Renal pelvis (tissue), 12 donors: ENCODE results near the gene SAMD9. TPM values are rescaled to one million over a fixed set of nuclear protein-coding genes. Genes with fewer than 3 reads are reported as not detected.
A peak's percentile ranks its signal among the peaks of the same experiment; 100 is the strongest.

Experiments
- DNase-seq: peaks from one replicate; pipeline ENCODE4 v3.0.0-alpha.2; 2013
- long read RNA-seq, 16 experiments: transcript quantifications; one replicate each; lab custom pipeline, GENCODE V29; 2026
- polyA plus RNA-seq, 3 donors: library from polyadenylated mRNA; unstranded; fragments of 120-200 nt; gene quantifications; one replicate each; pipeline ENCODE4 v1.2.1, GENCODE V29; 2013; ENCODE audit not compliant: insufficient read length in 3 of 3

The SAMD9 gene
- 1 to 10 TPM; 4.3 to 5.2 (median 4.3) TPM for polyA plus RNA-seq
- long read RNA-seq, donor 1 = 0 reads
- long read RNA-seq, donor 2, full-length matches to known transcripts = 1 of 1 reads
- long read RNA-seq, donor 2, partial matches to known transcripts = 0 of 1 reads
- long read RNA-seq, donor 2, other reads (novel, unspliced or antisense) = 0 of 1 reads
- long read RNA-seq, donor 3, full-length matches to known transcripts = 1 of 1 reads
- long read RNA-seq, donor 3, partial matches to known transcripts = 0 of 1 reads
- long read RNA-seq, donor 3, other reads (novel, unspliced or antisense) = 0 of 1 reads
- long read RNA-seq, donor 4, full-length matches to known transcripts = 1 of 1 reads
- long read RNA-seq, donor 4, partial matches to known transcripts = 0 of 1 reads
- long read RNA-seq, donor 4, other reads (novel, unspliced or antisense) = 0 of 1 reads
- long read RNA-seq, donor 5 = 0 reads
- long read RNA-seq, donor 6, full-length matches to known transcripts = 1 of 1 reads
- long read RNA-seq, donor 6, partial matches to known transcripts = 0 of 1 reads
- long read RNA-seq, donor 6, other reads (novel, unspliced or antisense) = 0 of 1 reads
- long read RNA-seq, donor 7, full-length matches to known transcripts = 2 of 2 reads
- long read RNA-seq, donor 7, partial matches to known transcripts = 0 of 2 reads
- long read RNA-seq, donor 7, other reads (novel, unspliced or antisense) = 0 of 2 reads
- long read RNA-seq, donor 8, full-length matches to known transcripts = 2 of 2 reads
- long read RNA-seq, donor 8, partial matches to known transcripts = 0 of 2 reads
- long read RNA-seq, donor 8, other reads (novel, unspliced or antisense) = 0 of 2 reads
- long read RNA-seq, donor 9, full-length matches to known transcripts = 1 of 1 reads
- long read RNA-seq, donor 9, partial matches to known transcripts = 0 of 1 reads
- long read RNA-seq, donor 9, other reads (novel, unspliced or antisense) = 0 of 1 reads
- long read RNA-seq, donor 10, full-length matches to known transcripts = 1 of 1 reads
- long read RNA-seq, donor 10, partial matches to known transcripts = 0 of 1 reads
- long read RNA-seq, donor 10, other reads (novel, unspliced or antisense) = 0 of 1 reads
- long read RNA-seq, donor 11, full-length matches to known transcripts = 2 of 2 reads
- long read RNA-seq, donor 11, partial matches to known transcripts = 0 of 2 reads
- long read RNA-seq, donor 11, other reads (novel, unspliced or antisense) = 0 of 2 reads
- long read RNA-seq, donor 12, full-length matches to known transcripts = 3 of 3 reads
- long read RNA-seq, donor 12, partial matches to known transcripts = 0 of 3 reads
- long read RNA-seq, donor 12, other reads (novel, unspliced or antisense) = 0 of 3 reads
- long read RNA-seq, donor 13, full-length matches to known transcripts = 1 of 1 reads
- long read RNA-seq, donor 13, partial matches to known transcripts = 0 of 1 reads
- long read RNA-seq, donor 13, other reads (novel, unspliced or antisense) = 0 of 1 reads
- long read RNA-seq, donor 14, full-length matches to known transcripts = 1 of 1 reads
- long read RNA-seq, donor 14, partial matches to known transcripts = 0 of 1 reads
- long read RNA-seq, donor 14, other reads (novel, unspliced or antisense) = 0 of 1 reads
- long read RNA-seq, donor 15, full-length matches to known transcripts = 2 of 2 reads
- long read RNA-seq, donor 15, partial matches to known transcripts = 0 of 2 reads
- long read RNA-seq, donor 15, other reads (novel, unspliced or antisense) = 0 of 2 reads
- long read RNA-seq, donor 16, full-length matches to known transcripts = 3 of 3 reads
- long read RNA-seq, donor 16, partial matches to known transcripts = 0 of 3 reads
- long read RNA-seq, donor 16, other reads (novel, unspliced or antisense) = 0 of 3 reads

GRCh38 chr7:93117852-93118530 lies at the start of gene SAMD9:
Gene SAMD9 (minus strand): TSS chr7:93117979. CDS start chr7:93106097, 11,882 bp downstream.
- DNase-seq = peak; percentile 69

GRCh38 chr7:93165447-93165846 lies 47.7 kb upstream of the SAMD9 start:
- DNase-seq = no peak

- DNase-seq = no peak
These were observed 47.0 kb upstream of the SAMD9 start for GRCh38 chr7:93164766-93165165.

GRCh38 chr7:93161181-93161762 lies 43.5 kb upstream of the SAMD9 start:
- no peak for DNase-seq

- no peak for DNase-seq
These were observed 42.6 kb upstream of the SAMD9 start for GRCh38 chr7:93160410-93160809.

GRCh38 chr7:93159490-93159889 lies 41.7 kb upstream of the SAMD9 start:
- DNase-seq = no peak

GRCh38 chr7:93156884-93157283 lies 39.1 kb upstream of the SAMD9 start:
- DNase-seq = no peak

- DNase-seq = no peak
These were observed 32.5 kb upstream of the SAMD9 start for GRCh38 chr7:93150200-93150835.

- DNase-seq = no peak
These were observed 30.9 kb upstream of the SAMD9 start for GRCh38 chr7:93148727-93149126.

- no peak for DNase-seq
These were observed 30.4 kb upstream of the SAMD9 start, which contains the start of gene SAMD9L for GRCh38 chr7:93148144-93148543. Gene SAMD9L (minus strand): TSS chr7:93148385. CDS start chr7:93135971, 12,414 bp downstream.

- no peak for DNase-seq
These were observed 29.6 kb upstream of the SAMD9 start for GRCh38 chr7:93147363-93147762.

GRCh38 chr7:93146472-93147141 lies 28.8 kb upstream of the SAMD9 start:
- DNase-seq = no peak

- DNase-seq = no peak
These were observed 28.3 kb upstream of the SAMD9 start for GRCh38 chr7:93146036-93146435.

- DNase-seq = no peak
These were observed 27.6 kb upstream of the SAMD9 start for GRCh38 chr7:93145354-93145753.

GRCh38 chr7:93142127-93142526 lies 24.3 kb upstream of the SAMD9 start:
- no peak for DNase-seq

- DNase-seq = no peak
These were observed 22.9 kb upstream of the SAMD9 start for GRCh38 chr7:93140582-93141191.

- no peak for DNase-seq
These were observed 20.8 kb upstream of the SAMD9 start for GRCh38 chr7:93138576-93138975.

- no peak for DNase-seq
These were observed 15.2 kb upstream of the SAMD9 start for GRCh38 chr7:93133005-93133404.
